ENCODE measurements around the gene LILRA6. TPM values are rescaled to one million over a fixed set of nuclear protein-coding genes. Genes with fewer than 3 reads are reported as not detected.
"Not testable (repeated sequence)": the region's sequence is repeated elsewhere in the genome, so short reads cannot be mapped to it uniquely, and the experiment has no call there.

Gene LILRA6
- total and polyA plus RNA-seq, 2 of the 8 experiments (the other 6 are each of a cell fraction or from before 2014, with no cell fraction given), result not detected

- FAIRE-seq, result not testable (repeated sequence)
- CTCF ChIA-PET (ENCODE audit: partially characterized antibody), result interaction anchor here (1.2 to 1.9 kb wide), 2 partner anchors 10 to 18 kb away, joined by 3 to 6 read pairs; no protein-coding TSS in a partner anchor
These were observed 20.6 kb downstream of the LILRA6 start for GRCh38 chr19:54221947-54222346.

GRCh38 chr19:54219702-54220101 lies 22.9 kb downstream of the LILRA6 start:
- no CpG with 5 or more reads among the region's 5 CpGs for WGBS, 2 experiments (ENCODE audit: extremely low coverage in 1 of 2, insufficient coverage in 1 of 2, insufficient read length in 1 of 2, insufficient replicate concordance in 2 of 2, low coverage in 1 of 2, low lambda C conversion rate in 2 of 2, missing lambda C conversion rate in 1 of 2)
- H3K27ac ChIP-seq (ENCODE audit: low read depth, low read length); H3K4me1 ChIP-seq (replicated peaks in 1 of 4; ENCODE audit: control insufficient read depth in 3 of 4, insufficient read depth in 4 of 4, low read length in 3 of 4); H3K56ac ChIP-seq (replicated peaks; ENCODE audit: insufficient read length, low read depth, low read length); H2BK5ac ChIP-seq (ENCODE audit: low read depth, low read length); H2BK15ac ChIP-seq (ENCODE audit: low read length); H4K20me1 ChIP-seq (replicated peaks in 1 of 2; ENCODE audit: control insufficient read depth in 1 of 2, insufficient read depth in 2 of 2, low read length in 2 of 2); H3K4me2 ChIP-seq (ENCODE audit: insufficient read depth in 1 of 2, low read depth in 2 of 2, low read length in 2 of 2); H3K9ac ChIP-seq (replicated peaks in 1 of 4; ENCODE audit: extremely low read depth in 1 of 4, low read depth in 3 of 4, low read length in 3 of 4); H3K4me3 ChIP-seq (ENCODE audit: extremely low read depth in 1 of 4, insufficient read depth in 2 of 4, low read depth in 3 of 4, low read length in 4 of 4); CTCF ChIA-PET (ENCODE audit: partially characterized antibody); H2BK12ac ChIP-seq (ENCODE audit: low read depth, low read length); FAIRE-seq; H3K27me3 ChIP-seq (replicated peaks in 1 of 4; ENCODE audit: control insufficient read depth in 3 of 4, extremely low read depth in 1 of 4, insufficient read depth in 3 of 4, low read length in 3 of 4); H3K36me3 ChIP-seq (ENCODE audit: control insufficient read depth in 2 of 4, insufficient read depth in 4 of 4, low read length in 3 of 4); H4K5ac ChIP-seq (ENCODE audit: insufficient read length, low read depth, low read length); H2BK20ac ChIP-seq (ENCODE audit: low read length); H3K79me1 ChIP-seq (ENCODE audit: low read depth, low read length); H4K91ac ChIP-seq (replicated peaks; ENCODE audit: insufficient read length, low read length); H3K79me2 ChIP-seq (ENCODE audit: control insufficient read depth in 1 of 2, insufficient read depth in 2 of 2, low read length in 2 of 2); H3K14ac ChIP-seq (ENCODE audit: insufficient read length); H3K4ac ChIP-seq (replicated peaks; ENCODE audit: insufficient read length, low read depth, low read length); H2AK5ac ChIP-seq (ENCODE audit: low read depth, low read length); H3K9me3 ChIP-seq (ENCODE audit: insufficient read depth in 2 of 2, low read depth in 1 of 2, low read length in 1 of 2); H2AFZ ChIP-seq (ENCODE audit: low read length); H3K23ac ChIP-seq (ENCODE audit: insufficient read length); H4K8ac ChIP-seq (ENCODE audit: extremely low read depth, insufficient read depth, low read length); DNase-seq (ENCODE audit: low read depth in 1 of 2, low spot score in 2 of 2); H3K18ac ChIP-seq (ENCODE audit: extremely low read depth, low read length); H3K23me2 ChIP-seq (ENCODE audit: low read depth, low read length); H2BK120ac ChIP-seq (replicated peaks; ENCODE audit: low read depth, low read length): not testable (repeated sequence)
- POLR2A ChIA-PET (ENCODE audit: partially characterized antibody), result interaction anchor here (5.4 kb wide), 1 partner anchor 13 kb away, joined by 33 read pairs; no protein-coding TSS in a partner anchor

More at GRCh38 chr19:54221947-54222346, 20.6 kb downstream of the LILRA6 start:
- H3K4me1 ChIP-seq (replicated peaks in 1 of 4; ENCODE audit: control insufficient read depth in 3 of 4, insufficient read depth in 4 of 4, low read length in 3 of 4); H2AFZ ChIP-seq (ENCODE audit: low read length); H3K56ac ChIP-seq (replicated peaks; ENCODE audit: insufficient read length, low read depth, low read length); H4K20me1 ChIP-seq (replicated peaks in 1 of 2; ENCODE audit: control insufficient read depth in 1 of 2, insufficient read depth in 2 of 2, low read length in 2 of 2); H3K27me3 ChIP-seq (replicated peaks in 1 of 4; ENCODE audit: control insufficient read depth in 3 of 4, extremely low read depth in 1 of 4, insufficient read depth in 3 of 4, low read length in 3 of 4); H2AK5ac ChIP-seq (ENCODE audit: low read depth, low read length); H3K36me3 ChIP-seq (ENCODE audit: control insufficient read depth in 2 of 4, insufficient read depth in 4 of 4, low read length in 3 of 4); H4K8ac ChIP-seq (ENCODE audit: extremely low read depth, insufficient read depth, low read length); DNase-seq (ENCODE audit: low read depth in 1 of 2, low spot score in 2 of 2); H2BK15ac ChIP-seq (ENCODE audit: low read length); H3K9ac ChIP-seq (replicated peaks in 1 of 4; ENCODE audit: extremely low read depth in 1 of 4, low read depth in 3 of 4, low read length in 3 of 4); H3K4ac ChIP-seq (replicated peaks; ENCODE audit: insufficient read length, low read depth, low read length); H3K9me3 ChIP-seq (ENCODE audit: insufficient read depth in 2 of 2, low read depth in 1 of 2, low read length in 1 of 2); H3K4me3 ChIP-seq (ENCODE audit: extremely low read depth in 1 of 4, insufficient read depth in 2 of 4, low read depth in 3 of 4, low read length in 4 of 4); H2BK120ac ChIP-seq (replicated peaks; ENCODE audit: low read depth, low read length); H3K18ac ChIP-seq (ENCODE audit: extremely low read depth, low read length); H2BK20ac ChIP-seq (ENCODE audit: low read length); H2BK12ac ChIP-seq (ENCODE audit: low read depth, low read length); H4K91ac ChIP-seq (replicated peaks; ENCODE audit: insufficient read length, low read length); H3K79me1 ChIP-seq (ENCODE audit: low read depth, low read length); H3K23me2 ChIP-seq (ENCODE audit: low read depth, low read length); H3K27ac ChIP-seq (ENCODE audit: low read depth, low read length); H3K79me2 ChIP-seq (ENCODE audit: control insufficient read depth in 1 of 2, insufficient read depth in 2 of 2, low read length in 2 of 2); H2BK5ac ChIP-seq (ENCODE audit: low read depth, low read length); H3K4me2 ChIP-seq (ENCODE audit: insufficient read depth in 1 of 2, low read depth in 2 of 2, low read length in 2 of 2); H3K23ac ChIP-seq (ENCODE audit: insufficient read length); H3K14ac ChIP-seq (ENCODE audit: insufficient read length); H4K5ac ChIP-seq (ENCODE audit: insufficient read length, low read depth, low read length): not testable (repeated sequence)
- POLR2A ChIA-PET (ENCODE audit: partially characterized antibody), result interaction anchor here (0.8 to 5.4 kb wide), 5 partner anchors 11 to 22 kb away, joined by 3 to 33 read pairs (median 11); partner anchors contain the start of gene RPS9
- WGBS, 2 experiments (ENCODE audit: extremely low coverage in 1 of 2, insufficient coverage in 1 of 2, insufficient read length in 1 of 2, insufficient replicate concordance in 2 of 2, low coverage in 1 of 2, low lambda C conversion rate in 2 of 2, missing lambda C conversion rate in 1 of 2), result 88% methylated on average over 7 of the region's 7 CpGs; no CpG with 5 or more reads in 1 of the 2 experiments
